ENCODE data around the gene SLC16A5. TPM values are rescaled to one million over a fixed set of nuclear protein-coding genes. Genes with fewer than 3 reads are reported as not detected.

The SLC16A5 gene
- total and polyA plus RNA-seq, 3 donors from 2014 or later = 6.4 to 11.1 (median 6.9) TPM

DNA sequence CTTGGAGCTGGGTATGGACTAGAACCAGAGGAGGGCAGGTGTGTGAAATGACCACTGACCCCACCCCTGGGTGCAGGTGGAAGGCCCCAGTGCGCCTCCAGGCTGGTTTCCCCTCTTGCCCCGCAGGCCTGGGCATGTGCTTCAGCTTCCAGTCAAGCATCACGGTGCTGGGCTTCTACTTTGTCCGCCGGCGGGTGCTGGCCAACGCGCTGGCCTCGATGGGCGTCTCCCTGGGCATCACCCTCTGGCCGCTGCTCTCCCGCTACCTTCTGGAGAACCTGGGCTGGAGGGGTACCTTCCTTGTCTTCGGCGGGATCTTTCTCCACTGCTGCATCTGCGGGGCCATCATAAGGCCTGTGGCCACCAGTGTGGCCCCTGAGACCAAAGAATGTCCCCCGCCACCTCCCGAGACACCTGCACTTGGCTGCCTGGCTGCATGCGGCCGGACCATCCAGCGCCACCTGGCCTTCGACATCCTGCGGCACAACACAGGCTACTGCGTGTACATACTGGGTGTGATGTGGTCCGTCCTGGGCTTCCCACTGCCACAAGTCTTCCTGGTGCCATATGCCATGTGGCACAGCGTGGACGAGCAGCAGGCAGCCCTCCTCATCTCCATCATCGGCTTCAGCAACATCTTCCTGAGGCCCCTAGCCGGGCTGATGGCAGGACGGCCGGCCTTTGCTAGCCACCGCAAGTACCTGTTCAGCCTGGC, 12.3 kb downstream of the SLC16A5 start:
- H3K9me3 ChIP-seq = no peaks in the 10 kb centered on the region
- no peaks in the 10 kb centered on the region for H3K27me3 ChIP-seq
- TF ChIP-seq, protein P1, sequence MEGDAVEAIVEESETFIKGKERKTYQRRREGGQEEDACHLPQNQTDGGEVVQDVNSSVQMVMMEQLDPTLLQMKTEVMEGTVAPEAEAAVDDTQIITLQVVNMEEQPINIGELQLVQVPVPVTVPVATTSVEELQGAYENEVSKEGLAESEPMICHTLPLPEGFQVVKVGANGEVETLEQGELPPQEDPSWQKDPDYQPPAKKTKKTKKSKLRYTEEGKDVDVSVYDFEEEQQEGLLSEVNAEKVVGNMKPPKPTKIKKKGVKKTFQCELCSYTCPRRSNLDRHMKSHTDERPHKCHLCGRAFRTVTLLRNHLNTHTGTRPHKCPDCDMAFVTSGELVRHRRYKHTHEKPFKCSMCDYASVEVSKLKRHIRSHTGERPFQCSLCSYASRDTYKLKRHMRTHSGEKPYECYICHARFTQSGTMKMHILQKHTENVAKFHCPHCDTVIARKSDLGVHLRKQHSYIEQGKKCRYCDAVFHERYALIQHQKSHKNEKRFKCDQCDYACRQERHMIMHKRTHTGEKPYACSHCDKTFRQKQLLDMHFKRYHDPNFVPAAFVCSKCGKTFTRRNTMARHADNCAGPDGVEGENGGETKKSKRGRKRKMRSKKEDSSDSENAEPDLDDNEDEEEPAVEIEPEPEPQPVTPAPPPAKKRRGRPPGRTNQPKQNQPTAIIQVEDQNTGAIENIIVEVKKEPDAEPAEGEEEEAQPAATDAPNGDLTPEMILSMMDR (IDR thresholded peaks at IDR 0.05) = no peak
- TF ChIP-seq POLR2A (IDR thresholded peaks at IDR 0.05) = no peak
- H3K27ac ChIP-seq = no peak overlapping the region
- 96 to 97% methylated on average over 29 to 31 of the region's 31 CpGs for WGBS, 2 donors
- H3K36me3 ChIP-seq (ENCODE audit: low read depth, missing control alignments) = no peaks in the 10 kb centered on the region
- H3K4me3 ChIP-seq = no peak overlapping the region
- intact Hi-C loops (cut with DNase I; ENCODE audit: low total_unique reads) = no loop called here
- no peaks in the 10 kb centered on the region for H3K4me1 ChIP-seq
- no peak for DNase-seq

DNA sequence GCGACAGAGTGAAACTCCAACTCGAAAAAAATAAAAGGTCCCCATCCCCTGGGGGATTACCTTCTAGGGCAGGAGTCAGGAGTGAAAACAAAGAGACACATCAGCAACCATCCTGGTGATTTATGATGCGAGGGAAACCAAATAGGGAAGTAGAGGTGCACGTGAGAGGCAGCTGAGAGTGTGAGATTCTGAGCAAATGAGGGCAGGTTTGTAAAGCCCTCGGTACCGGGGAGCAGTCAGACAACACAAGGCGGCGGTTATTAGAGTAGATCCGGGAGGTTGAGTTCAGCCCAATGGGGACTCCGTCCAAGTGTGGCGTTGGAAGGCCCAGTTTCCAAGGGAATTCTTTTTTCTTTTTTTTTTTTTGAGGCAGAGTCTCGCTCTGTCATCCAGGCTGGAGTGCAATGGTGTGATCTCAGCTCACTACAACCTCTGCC, 14.6 kb downstream of the SLC16A5 start:
- TF ChIP-seq, protein P1 (IDR thresholded peaks at IDR 0.05) = no peak
- TF ChIP-seq POLR2A (IDR thresholded peaks at IDR 0.05) = no peak
- H3K27me3 ChIP-seq = no peaks in the 10 kb centered on the region
- WGBS, 2 donors = 60 to 64% methylated on average over 12 of the region's 12 CpGs
- no peak overlapping the region for H3K4me3 ChIP-seq
- intact Hi-C loops (cut with DNase I; ENCODE audit: low total_unique reads) = no loop called here
- no peak overlapping the region for H3K27ac ChIP-seq
- no peaks in the 10 kb centered on the region for H3K36me3 ChIP-seq (ENCODE audit: low read depth, missing control alignments)
- no peak for DNase-seq
- H3K4me1 ChIP-seq = no peaks in the 10 kb centered on the region
- H3K9me3 ChIP-seq = no peaks in the 10 kb centered on the region

- Histone ChIP-seq H3K36me3 (ENCODE audit: low read depth, missing control alignments) (no peaks in the 10 kb centered on the region), H3K4me1 (peaks cover under 1% of the 10 kb centered on the region), H3K27ac (no peak overlapping the region), H3K4me3 (no peak overlapping the region), H3K27me3 (no peaks in the 10 kb centered on the region), H3K9me3 (no peaks in the 10 kb centered on the region)
- 87 to 89% methylated on average over 13 to 14 of the region's 14 CpGs for WGBS, 2 donors
- intact Hi-C loops (cut with DNase I; ENCODE audit: low total_unique reads) = no loop called here
- DNase-seq = no peak
- no peak for TF ChIP-seq POLR2A (IDR thresholded peaks at IDR 0.05)
- TF ChIP-seq, protein P1 (IDR thresholded peaks at IDR 0.05) = no peak
Measured at GRCh38 chr17:75103601-75104554, 16.1 kb downstream of the SLC16A5 start.

DNA sequence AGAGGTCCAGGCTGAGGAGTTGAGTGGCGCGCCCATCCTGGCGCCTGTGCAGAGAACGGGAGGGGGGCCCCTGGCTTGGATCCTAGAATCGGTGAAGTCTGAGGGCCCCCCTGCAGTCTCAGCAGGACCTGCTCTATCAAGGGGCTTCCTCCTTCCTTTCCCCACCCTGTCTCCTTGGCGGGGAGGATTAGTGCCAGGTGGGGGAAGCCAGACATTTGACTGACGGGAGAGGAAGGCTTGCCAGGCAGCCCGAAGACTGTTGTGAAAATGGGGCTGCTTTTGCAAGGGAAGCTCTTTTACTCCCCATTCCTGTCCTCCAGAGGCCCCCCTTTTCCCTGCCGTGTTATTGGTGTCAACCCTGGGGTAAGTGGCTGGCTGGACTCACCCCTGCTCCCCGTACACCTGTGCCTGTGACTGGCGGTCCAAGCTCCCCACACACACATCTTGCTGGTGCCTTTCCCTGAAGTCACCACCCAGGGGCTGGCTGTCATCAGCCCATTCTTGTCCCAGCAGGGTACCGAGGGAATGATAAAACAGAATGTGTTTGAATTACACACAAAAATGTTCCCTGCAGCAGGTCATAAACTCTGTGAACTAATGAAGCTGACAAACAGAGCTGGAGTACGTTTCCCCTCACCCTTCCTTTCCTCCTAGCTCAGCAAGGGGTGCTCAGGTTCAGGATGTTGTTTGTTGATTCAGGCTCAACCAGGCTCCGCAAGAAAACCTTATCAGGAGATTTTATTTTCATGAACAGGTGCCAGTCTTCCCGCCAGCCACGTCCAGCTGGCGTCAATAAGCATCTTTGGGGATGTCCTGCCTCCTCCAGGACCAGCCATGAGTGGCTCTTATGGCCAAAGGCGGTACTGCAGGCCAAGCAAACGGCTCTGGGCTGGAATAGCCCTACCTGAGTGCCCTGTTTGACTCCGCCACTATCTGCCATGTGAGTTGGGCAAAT, 17.6 kb downstream of the SLC16A5 start:
- no peak for TF ChIP-seq POLR2A (IDR thresholded peaks at IDR 0.05)
- TF ChIP-seq, protein P1 (IDR thresholded peaks at IDR 0.05) = peak; percentile 22 to 84 (median 59)
- no peaks in the 10 kb centered on the region for H3K9me3 ChIP-seq
- peaks cover 7% of the 10 kb centered on the region for H3K4me1 ChIP-seq
- H3K36me3 ChIP-seq (ENCODE audit: low read depth, missing control alignments) = no peaks in the 10 kb centered on the region
- H3K4me3 ChIP-seq = no peak overlapping the region
- peak; percentile 55 for DNase-seq
- WGBS, 2 donors = 64 to 73% methylated on average over 20 of the region's 20 CpGs
- H3K27ac ChIP-seq = no peak overlapping the region
- intact Hi-C loops (cut with DNase I; ENCODE audit: low total_unique reads) = no loop called here
- no peaks in the 10 kb centered on the region for H3K27me3 ChIP-seq
